Left ventricle myocardium superior (tissue), 1 donor: ENCODE results near the gene HLTF. TPM values are rescaled to one million over a fixed set of nuclear protein-coding genes. Genes with fewer than 3 reads are reported as not detected.

ENCODE experiments used
- ATAC-seq: fragments of 200-7000 bp; cut with Tn5 transposase; one replicate; pipeline ENCODE4 v1.9.1; 2020; ENCODE audit warnings: mild to moderate bottlenecking, moderate library complexity
- DNase-seq: peaks from one replicate; pipeline ENCODE4 v3.0.0-alpha.2; 2020
- intact Hi-C: fragments of 100-400 bp; cut with micrococcal nuclease; formaldehyde crosslinking; loops from one replicate; pipeline ENCODE4 v1.11.0; 2022
- total RNA-seq: library from RNA; stranded (reverse); fragmentation: NEBNext Ultra II Directional; extraction: Animal tissue kit (Norgen Biotek cat#: 25700); gene quantifications from one replicate; pipeline ENCODE4 v1.2.1, GENCODE V29; 2021
- donor health status: DM: no; HTN: yes; CAD: no; lungs with severe emphysema.

Gene HLTF
- total RNA-seq, 1 donor from 2014 or later: 29.0 TPM

DNA sequence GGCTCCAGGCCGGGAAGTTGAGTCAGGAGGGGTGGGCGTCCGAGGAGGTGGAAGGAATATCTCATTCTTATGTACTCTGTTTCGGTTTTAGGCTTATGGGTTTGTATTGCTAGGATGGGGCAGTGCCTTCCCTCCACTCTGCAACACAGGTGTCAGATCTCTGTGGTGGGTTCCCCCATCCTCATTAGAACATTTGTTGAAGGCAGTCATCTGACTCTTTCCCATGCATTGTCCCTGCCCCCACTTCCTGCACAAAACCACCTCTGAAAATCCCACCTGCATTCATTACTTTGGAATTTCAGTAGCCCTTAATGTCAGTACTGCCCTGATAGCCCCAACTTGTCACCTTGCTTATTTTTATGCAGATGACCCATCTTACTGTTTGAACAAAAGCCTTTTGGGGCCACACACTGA lies 65.5 kb downstream of the HLTF start:
- DNase-seq (no peak), ATAC-seq (no peak)
- intact Hi-C loops: no loop called here

DNA sequence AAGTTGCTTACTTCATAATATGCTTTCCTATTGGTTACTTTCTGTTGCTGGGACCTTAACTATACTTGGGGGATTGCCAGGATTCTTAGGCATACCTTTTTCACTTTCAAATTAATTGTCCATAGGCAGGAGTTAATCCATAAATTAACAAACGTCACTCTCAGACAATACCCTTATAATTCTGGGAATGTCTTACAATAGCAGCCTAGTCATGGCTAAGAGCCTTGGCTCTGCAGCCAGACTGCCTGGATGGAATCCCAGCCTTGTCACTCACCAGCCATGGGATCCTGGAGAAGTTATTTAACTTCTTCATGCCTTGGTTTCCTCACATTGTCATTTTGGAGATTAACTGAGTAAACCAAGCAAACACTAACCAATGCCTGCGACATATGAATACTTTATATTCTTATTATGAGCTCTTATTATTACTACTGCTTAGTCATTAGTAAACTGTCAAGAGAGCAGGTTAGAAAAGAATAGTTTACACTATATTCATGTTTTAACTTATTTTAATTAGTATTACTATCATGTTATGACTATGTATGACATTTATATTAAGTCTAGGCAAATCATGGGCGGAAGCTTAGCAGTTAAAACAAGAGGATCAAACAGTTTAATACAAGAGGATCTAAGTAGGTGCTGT lies 66.0 kb downstream of the HLTF start:
- ATAC-seq (peak; percentile 65), DNase-seq (peak; percentile 54)
- intact Hi-C loops: no loop called here

DNA sequence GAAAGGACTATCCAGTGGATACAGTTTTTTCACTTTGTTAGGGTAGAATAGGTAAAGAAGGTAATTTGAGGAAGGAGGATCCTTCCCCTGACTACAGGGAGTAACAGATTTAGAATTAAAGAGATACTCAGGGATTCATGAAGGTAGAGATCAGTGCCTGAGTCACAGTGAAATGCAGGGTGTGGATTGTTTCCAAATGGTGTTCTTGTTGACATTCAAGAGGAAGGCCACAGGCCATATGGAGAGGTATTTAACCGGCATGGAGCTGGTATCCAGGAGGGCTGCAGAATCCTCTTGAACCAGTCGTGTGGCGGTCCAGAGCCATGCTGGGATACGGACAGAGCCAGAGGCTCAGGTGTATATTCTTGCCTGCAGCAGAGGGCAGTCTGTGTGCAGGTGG lies 66.8 kb downstream of the HLTF start:
- intact Hi-C loops: no loop called here
- ATAC-seq: peak; percentile 7
- no peak for DNase-seq

DNA sequence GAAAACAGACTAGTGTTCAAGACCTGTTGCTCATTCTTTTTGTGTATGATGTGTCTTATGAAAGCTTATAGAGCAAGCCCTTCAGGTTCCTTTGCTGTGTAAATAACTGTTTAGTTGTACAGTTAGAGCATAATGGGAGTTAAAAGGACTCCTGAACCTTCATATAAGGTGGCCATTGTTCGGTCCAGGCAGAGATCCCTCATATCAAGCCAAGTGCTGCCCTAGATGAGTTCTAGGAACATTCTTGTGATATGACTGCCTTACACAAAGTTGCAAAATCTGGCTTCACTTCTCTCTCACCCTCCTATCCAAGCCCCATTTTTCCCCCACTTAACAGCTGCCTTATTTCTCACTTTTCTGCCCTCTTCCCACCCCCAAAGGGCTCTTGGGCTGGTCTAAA lies 68.1 kb downstream of the HLTF start:
- intact Hi-C loops: no loop called here
- no peak for DNase-seq
- ATAC-seq: no peak

DNA sequence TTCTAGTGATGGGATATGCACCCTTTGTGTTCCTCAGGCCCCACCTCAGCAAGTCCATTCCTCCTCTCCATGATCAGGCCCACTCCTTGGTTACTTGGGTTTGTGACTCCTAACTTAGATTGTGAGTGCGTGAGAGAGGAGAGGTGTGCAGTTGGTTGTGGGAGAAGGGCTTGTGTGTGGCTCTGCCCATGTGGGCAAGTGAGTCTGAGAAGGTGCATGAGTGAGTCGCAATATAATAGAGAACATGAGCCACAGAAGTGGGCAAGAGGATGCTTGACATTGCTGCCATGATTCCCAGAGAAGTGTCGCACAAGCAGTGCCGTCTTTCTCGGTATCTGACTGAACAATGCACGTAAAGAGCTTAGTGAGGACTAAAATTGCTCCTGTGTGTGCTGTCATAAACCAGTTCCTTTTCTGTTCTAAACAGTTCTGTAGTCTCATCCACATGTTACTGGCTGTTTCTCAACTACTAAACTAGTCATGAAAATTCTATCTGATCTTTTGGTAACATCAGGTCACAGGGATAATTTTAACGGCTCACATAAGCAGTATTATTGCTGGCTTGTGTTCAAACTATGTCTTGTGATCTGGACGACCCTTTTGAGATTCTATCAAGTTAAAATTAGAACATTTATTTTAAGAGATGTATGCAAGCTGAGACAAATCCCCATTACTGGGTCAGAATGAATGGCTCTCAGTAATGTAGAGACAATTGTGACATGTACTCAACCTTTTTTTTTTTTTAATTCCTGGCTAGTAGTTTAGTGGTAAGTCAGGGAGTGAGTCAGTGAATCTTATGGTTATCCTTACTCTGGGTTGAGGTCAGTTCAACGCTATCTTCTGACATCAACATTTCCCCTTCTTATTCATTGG lies 69.4 kb downstream of the HLTF start:
- intact Hi-C loops: no loop called here
- DNase-seq (no peak), ATAC-seq (peak; percentile 59)

DNA sequence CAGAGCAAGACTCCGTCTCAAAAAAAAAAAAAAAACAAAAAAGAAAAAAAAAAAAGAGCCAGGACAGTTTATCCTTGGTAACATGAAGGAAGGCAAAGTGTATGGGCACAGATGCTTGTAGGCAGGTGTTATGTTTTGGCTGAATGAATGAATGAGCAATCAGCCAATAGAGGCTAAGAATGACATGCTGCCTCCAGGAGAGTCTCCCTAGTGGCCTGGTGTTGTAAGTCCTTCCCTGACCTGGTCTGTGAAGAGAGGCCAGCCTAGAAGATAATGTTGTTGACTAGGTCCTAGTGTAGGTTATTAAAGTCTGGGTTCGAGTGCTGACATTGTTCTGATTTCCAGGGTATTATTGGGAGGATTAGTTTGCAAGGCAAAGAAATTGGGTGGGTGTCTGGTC lies 70.1 kb downstream of the HLTF start:
- no peak for ATAC-seq
- intact Hi-C loops: no loop called here
- DNase-seq: no peak

DNA sequence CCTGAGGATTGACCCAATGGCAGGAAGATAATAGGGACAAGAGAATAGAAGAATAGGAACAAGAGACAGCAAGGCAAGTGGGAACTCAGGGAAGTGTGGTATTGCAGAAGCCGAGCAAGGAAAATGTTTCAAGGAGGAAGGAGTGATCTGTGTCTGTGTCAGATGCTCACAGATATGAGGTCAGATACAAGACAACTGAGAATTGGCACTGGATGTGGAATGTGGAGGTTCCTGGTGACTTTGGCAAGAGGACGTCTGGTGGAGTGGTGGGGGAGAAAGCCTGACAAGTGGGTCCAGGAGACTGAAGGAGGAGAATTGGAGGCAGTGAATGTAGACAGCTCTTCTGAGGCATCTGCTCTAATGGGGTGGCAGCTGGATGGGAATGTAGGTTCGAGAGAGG lies 70.9 kb downstream of the HLTF start:
- DNase-seq (no peak), ATAC-seq (no peak)
- intact Hi-C loops: no loop called here

DNA sequence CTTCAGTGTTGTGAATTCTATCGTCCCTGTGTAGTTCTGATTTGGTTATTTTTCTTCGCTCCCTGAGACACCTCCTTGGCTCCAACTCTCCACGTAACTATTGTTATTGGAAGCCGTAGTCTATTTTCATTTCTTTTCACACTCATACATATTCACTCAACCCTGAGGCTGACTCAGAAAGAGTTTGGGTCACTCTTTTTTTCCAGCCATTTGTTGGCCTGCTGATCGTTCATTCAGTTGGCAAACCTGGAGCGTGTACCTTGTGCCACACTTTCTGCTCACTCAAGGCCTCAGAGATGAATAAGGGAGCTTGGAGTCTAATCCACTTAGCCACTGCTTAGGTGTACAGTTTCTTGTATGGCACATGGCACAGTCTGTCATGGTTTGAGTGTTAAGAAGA lies 72.6 kb downstream of the HLTF start:
- no peak for DNase-seq
- intact Hi-C loops: no loop called here
- ATAC-seq: no peak

DNA sequence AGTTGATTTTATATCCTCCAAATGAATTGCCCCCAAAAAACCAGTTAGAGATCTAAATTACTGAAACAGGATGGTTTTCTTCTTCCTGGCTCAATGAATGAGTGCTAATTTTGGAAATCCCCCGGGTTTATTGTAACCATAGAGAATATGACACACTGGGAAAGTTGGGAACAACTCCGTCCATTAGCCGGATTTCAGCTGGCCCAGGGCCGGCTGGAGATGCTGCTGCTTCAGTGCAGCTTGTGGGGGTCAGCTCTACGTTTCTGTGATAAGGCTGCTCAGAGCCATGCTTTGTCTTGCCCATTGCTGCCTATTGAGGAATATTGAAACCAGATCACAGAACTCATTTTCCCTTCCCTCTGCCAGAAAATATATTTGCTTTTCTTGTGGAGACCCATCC lies 74.7 kb downstream of the HLTF start:
- peak; percentile 52 for ATAC-seq
- intact Hi-C loops: no loop called here
- peak; percentile 47 for DNase-seq

DNA sequence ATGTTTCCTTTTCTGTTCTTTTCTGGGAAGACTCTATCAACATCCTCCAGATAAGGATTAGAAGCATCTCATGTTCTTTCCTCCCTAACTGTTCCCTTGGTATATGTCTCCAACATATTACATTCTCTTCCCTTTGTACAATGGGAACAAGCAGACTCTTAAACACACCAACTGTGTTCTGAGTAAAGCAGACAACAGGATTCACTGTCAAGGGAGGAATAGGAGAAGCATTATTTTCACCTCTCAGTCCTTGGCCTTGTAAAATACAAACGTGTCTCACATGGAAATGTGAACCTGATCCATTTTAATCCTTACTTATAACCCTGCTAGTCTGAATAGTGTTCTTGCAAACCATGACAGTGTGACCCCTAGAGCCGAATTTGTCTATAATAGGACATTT lies 75.4 kb downstream of the HLTF start:
- ATAC-seq (no peak), DNase-seq (no peak)
- intact Hi-C loops: no loop called here

DNA sequence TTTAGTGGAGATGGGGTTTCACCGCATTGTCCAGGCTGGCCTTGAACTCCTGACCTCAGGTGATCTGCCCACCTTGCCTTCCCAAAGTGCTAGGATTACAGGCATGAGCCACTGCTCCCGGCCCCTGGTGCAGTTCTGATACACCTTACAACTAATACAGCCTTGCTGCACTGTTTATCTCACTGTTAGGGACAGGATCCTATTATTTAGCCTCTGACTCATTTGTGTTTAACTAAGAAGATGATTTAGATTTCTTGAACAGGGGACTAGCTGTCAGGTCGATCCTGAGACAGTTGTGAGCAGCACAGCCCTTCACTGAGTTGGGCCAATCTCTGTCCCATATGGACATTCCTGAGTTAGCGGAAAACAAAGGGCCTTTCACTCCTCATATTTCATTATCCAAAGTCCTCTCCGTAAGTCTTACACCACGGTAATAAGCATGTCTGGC lies 75.8 kb downstream of the HLTF start:
- DNase-seq: no peak

DNA sequence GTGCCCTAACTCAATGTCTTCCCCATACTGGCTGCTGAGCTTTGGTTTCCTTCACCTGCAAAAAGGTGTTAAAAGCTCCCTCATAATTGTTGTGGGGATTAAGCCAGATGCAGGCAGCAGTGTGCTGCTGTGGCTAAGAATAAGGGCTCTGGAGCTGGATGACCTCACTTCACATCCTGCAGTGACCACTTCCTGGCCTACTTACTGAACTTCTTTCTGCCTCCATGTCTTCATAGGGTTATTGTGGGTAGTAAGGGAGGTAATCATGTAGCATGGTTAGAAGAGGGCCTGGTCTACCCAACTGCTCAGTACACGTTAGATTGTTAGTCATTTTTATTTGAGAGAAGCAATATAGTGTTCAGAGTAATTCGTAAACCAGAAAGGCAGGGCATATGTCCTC lies 76.6 kb downstream of the HLTF start:
- ATAC-seq (peak; percentile 20), DNase-seq (no peak)
- intact Hi-C loops: no loop called here

More for the DNA sequence above, 75.8 kb downstream of the HLTF start:
- intact Hi-C loops: no loop called here
- peak; percentile 42 for ATAC-seq

DNA sequence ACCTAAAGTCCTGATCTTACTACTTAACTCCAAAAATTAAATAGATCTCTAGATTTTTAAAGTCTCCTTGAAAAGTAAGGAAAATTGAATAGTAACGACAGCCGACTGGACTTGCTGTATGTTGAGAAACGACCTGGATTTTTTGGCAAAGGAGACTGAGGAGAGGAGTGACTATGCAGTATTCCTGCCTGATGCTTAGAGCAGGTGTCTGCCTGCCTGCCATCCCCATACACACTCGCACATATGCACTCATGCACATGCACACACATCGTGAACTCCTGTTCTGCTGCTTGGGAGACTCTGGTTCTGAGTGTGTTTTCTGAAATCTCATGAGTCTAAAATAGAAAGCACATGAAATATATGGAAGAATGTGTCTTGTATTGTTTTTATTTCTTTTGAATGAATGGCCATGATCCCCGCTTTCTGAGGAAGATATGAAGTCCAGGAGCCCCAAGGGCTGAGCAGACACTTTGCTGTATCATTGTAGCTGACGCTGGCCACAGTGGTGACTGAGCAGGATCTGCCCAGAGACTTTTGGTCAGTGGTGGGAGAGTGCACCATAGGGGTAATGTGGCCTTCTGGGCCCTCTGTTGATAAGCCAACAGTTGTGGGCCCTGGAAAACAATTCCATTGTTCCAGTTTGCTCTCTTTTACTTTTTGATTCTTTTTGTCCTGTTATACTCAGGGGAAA lies 78.6 kb downstream of the HLTF start:
- intact Hi-C loops: no loop called here
- ATAC-seq (no peak), DNase-seq (no peak)

DNA sequence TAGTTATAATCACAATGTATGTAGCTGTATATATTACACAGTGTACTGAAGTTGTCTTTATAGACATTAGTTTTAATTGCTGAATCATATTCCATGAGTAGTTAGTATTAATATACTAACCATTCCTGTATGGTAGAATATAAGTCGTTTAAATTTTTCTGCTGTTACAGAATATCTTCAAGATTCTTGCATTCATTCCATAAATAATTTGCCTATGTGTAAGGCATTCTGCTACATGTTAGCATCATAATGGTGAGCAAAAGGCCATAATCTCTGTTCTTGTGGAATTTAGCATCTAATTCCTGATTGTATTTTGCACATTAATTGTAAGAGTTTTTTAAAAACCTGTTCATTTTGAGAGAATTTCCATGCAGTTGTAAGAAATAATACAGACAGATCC lies 80.9 kb downstream of the HLTF start:
- DNase-seq (no peak), ATAC-seq (no peak)
- intact Hi-C loops: no loop called here

DNA sequence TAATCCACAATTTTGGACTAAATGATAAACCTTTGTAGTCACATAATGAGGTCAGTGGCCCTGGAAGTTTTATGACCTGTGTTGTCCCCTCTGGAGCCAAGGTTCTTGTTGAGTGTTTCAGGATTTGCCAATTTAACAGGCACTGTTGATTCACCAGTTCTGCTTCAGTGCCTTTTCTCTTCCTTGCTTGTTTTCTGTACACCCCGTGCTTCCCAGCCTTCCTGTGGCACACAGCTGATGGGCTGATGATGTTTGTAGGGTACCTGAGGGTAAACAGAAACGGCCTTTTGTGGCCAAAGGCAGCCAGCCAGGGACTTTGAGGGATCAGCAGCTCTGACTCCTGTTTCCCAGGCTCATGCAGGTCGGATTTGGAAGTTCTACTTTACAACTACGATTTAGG lies 81.7 kb downstream of the HLTF start:
- intact Hi-C loops: no loop called here
- DNase-seq (peak; percentile 41), ATAC-seq (peak; percentile 61)

DNA sequence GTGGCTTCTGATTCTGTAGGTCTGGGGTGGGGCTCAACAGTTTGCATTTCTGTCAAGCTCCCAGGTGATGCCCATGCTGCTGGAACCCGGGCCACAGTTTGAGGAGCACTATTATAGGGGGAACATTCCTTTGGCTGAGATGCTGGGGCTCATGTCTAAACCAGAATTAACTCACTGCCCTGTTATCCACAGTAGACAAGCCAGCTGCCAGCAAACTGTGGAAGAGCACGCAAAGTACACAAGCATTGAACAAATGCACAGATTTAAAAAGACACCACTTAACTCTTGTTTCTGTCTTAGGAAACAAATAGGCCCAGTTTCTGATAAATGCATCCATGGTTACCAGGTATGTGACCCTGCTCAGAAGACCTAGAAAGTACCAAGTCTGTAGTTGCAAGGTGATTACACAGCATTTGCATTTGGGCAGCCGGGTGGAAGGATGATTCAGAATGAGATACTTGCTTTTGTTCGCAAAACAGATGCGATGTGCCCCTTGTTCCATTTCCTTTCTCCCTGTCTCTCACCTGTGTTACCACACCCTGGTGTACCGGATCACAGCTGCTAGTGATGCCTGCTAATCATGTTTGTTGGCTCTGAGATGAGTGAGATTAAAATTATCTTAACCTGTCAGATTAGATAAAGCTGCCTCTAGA lies 82.6 kb downstream of the HLTF start:
- intact Hi-C loops: no loop called here
- DNase-seq: no peak
- ATAC-seq: peak; percentile 34

DNA sequence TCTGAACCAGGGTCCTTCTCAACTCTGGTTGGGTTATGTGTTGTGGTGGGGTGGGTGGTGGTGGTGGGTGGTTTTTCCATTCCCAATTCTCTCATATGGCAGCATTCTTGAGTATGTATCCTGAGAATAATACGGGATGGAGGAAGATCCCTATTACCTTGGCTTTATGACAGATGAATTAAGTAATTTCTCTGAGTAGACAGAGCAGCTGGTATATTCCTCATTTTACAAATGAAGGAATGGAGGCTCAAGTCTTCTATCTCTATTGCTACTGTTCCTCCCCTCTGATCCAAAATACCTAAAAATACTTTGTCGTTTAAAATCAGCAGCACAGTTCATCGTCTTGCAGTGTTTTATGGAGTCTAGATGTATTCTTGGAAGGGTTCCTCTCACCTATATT lies 84.6 kb downstream of the HLTF start:
- DNase-seq: no peak
- intact Hi-C loops: no loop called here
- no peak for ATAC-seq

DNA sequence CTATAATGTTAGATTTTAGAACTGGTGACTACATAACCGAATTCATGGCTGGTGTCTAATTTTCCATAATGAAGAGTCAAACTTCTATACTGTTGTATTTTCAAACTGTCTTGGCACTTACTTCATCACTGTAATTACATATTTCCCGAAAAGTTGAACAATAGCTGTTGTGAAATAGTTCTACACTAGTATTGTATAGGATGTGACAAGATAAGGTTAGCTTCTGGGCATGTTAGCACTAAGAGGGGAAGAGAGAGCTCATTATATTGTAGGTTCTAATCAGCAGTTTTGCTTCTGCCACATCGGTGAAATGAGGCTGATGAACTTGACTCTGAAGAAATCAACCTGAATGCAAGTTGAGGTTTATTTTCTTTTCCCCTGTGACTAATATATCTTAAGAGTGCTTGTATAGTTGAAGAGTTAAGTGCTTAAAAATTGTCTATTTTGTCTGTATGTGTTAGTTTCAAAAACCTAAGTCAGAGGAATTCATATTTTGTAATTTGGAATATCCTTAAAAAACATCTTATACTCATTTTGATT lies 86.1 kb downstream of the HLTF start:
- no peak for DNase-seq
- intact Hi-C loops: no loop called here
- no peak for ATAC-seq

DNA sequence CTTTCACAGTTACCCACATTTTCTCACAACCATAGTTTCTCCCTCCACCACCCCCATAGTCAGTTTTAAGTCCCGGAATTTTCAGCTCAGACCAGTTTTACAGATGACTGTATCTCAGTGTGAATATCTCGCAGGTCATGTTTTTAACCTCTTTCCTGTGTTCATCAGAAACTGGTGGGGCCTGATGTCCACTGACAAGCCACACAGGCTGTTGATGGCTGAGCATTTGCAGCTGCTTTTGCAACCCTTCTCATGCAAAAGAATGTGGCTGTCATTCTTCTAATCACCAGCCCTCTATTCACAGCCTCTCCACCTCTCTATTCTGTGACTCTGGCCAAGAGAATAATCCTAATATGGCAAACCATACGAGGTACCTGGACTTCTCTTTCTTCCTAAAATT lies 86.5 kb downstream of the HLTF start:
- DNase-seq (no peak), ATAC-seq (peak; percentile 69)
- intact Hi-C loops: no loop called here
